Measurements from ENCODE around the gene BCL11A. TPM values are rescaled to one million over a fixed set of nuclear protein-coding genes. Genes with fewer than 3 reads are reported as not detected.
A peak's percentile ranks its signal among the peaks of the same experiment; 100 is the strongest.

Gene BCL11A
- total RNA-seq, 1 donor from 2014 or later, result 29.8 TPM

DNA sequence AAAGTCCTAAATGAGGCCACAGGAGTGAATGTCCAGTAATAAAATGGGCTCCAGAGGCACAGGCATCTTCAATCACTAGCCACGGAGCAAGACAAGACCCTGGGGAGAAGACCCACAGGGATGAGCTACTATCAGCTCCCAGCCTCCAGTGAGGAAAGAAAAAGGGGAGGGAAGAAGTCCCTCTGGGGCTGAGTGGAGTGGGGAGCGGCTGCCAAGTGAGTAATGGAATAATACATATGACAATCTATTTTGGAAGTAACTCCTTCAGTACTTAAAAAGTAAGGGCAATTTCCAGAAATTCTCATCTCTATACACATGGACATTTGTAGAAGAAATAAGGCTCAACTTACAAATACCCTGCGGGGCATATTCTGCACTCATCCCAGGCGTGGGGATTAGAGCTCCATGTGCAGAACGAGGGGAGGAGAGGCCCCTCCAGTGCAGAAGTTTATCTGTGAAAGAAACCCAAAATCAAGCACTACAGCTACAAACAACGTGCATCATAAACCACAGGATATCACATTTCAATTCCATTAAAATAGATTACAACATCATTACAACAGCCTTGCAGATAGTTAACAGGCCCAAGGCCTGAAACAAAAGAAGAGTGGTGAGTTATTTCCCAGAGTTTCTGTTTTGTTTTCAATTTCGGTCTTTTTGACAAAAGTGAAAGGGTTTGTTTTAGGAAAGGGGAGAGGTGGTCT is 84.9 kb downstream of the BCL11A start:
- Histone ChIP-seq H3K4me3 (ENCODE audit: insufficient read depth, low read depth, low read length) (no peak overlapping the region), H3K27ac (ENCODE audit: low read depth, low read length) (no peak overlapping the region), H3K79me2 (ENCODE audit: insufficient read depth, low read length) (no peaks in the 10 kb centered on the region), H3K4me2 (ENCODE audit: low read length) (peak overlapping the region; percentile 30), H3K27me3 (ENCODE audit: insufficient read depth, low read length) (no peaks in the 10 kb centered on the region), H3K9me3 (ENCODE audit: insufficient read depth, low read depth, low read length) (no peaks in the 10 kb centered on the region), H3K4me1 (ENCODE audit: insufficient read depth, low read length) (no peaks in the 10 kb centered on the region), H4K20me1 (ENCODE audit: insufficient read depth, low read length) (peaks cover 4% of the 10 kb centered on the region), H2AFZ (ENCODE audit: low read depth, low read length) (no peak overlapping the region), H3K9ac (ENCODE audit: low read length) (no peak overlapping the region), H3K36me3 (ENCODE audit: insufficient read depth, low read length) (no peaks in the 10 kb centered on the region)
- TF ChIP-seq EZH2 (IDR thresholded peaks at IDR 0.05; ENCODE audit: insufficient read depth, low read length), result no peak
- no peak overlapping the region for H3K4me3 Mint-ChIP-seq (ENCODE audit: unreplicated experiment)
- no peaks in the 10 kb centered on the region for H3K9me3 Mint-ChIP-seq (ENCODE audit: unreplicated experiment)
- H3K27me3 Mint-ChIP-seq (ENCODE audit: low read depth, unreplicated experiment), result no peaks in the 10 kb centered on the region
- H3K36me3 Mint-ChIP-seq (ENCODE audit: low read depth, unreplicated experiment), result peaks cover 4% of the 10 kb centered on the region
- H3K4me1 Mint-ChIP-seq (ENCODE audit: low read depth, unreplicated experiment), result no peaks in the 10 kb centered on the region
- no peak overlapping the region for H3K27ac Mint-ChIP-seq (ENCODE audit: unreplicated experiment)
- FAIRE-seq, result no peak
- peak; percentile 26 for DNase-seq (ENCODE audit: low read depth)

DNA sequence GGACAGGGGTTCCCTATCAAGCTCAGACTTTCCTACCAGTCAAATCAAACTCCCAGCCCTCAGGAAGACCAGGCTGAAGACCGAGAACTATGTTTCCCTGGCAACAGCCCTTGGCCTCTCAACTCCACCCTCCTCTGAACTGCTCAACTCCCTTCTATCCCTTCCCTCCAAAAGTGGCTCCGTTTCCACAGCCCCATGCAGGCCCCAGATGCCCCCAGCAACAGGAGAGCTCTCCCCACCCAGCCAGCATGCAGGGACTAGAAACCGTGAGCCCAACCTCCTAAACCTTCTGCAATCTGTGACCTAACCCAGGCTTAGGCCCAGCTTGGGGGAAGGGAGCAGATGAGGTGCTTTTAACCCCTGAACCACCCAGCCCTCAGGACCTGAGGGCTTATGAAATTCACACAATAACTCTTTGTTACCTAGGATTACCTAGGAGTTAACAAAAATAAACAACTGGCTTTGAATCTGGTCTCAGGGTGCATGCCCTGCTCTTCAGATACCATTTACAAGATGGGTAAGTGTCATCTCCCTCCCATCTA is 87.2 kb downstream of the BCL11A start:
- H3K79me2 ChIP-seq (ENCODE audit: insufficient read depth, low read length), result no peaks in the 10 kb centered on the region
- Mint-ChIP-seq H3K4me3 (ENCODE audit: unreplicated experiment) (no peak overlapping the region), H3K9me3 (ENCODE audit: unreplicated experiment) (peaks cover 2% of the 10 kb centered on the region), H3K36me3 (ENCODE audit: low read depth, unreplicated experiment) (peaks cover 11% of the 10 kb centered on the region), H3K4me1 (ENCODE audit: low read depth, unreplicated experiment) (peaks cover 9% of the 10 kb centered on the region), H3K27me3 (ENCODE audit: low read depth, unreplicated experiment) (no peaks in the 10 kb centered on the region), H3K27ac (ENCODE audit: unreplicated experiment) (no peak overlapping the region)
- H3K9ac ChIP-seq (ENCODE audit: low read length), result no peak overlapping the region
- no peaks in the 10 kb centered on the region for H3K9me3 ChIP-seq (ENCODE audit: insufficient read depth, low read depth, low read length)
- H3K27ac ChIP-seq (ENCODE audit: low read depth, low read length), result no peak overlapping the region
- H3K4me1 ChIP-seq (ENCODE audit: insufficient read depth, low read length), result peaks cover 3% of the 10 kb centered on the region
- FAIRE-seq (no peak), DNase-seq (ENCODE audit: low read depth) (no peak)
- no peaks in the 10 kb centered on the region for H3K36me3 ChIP-seq (ENCODE audit: insufficient read depth, low read length)
- peaks cover 4% of the 10 kb centered on the region for H4K20me1 ChIP-seq (ENCODE audit: insufficient read depth, low read length)
- TF ChIP-seq, protein P1, sequence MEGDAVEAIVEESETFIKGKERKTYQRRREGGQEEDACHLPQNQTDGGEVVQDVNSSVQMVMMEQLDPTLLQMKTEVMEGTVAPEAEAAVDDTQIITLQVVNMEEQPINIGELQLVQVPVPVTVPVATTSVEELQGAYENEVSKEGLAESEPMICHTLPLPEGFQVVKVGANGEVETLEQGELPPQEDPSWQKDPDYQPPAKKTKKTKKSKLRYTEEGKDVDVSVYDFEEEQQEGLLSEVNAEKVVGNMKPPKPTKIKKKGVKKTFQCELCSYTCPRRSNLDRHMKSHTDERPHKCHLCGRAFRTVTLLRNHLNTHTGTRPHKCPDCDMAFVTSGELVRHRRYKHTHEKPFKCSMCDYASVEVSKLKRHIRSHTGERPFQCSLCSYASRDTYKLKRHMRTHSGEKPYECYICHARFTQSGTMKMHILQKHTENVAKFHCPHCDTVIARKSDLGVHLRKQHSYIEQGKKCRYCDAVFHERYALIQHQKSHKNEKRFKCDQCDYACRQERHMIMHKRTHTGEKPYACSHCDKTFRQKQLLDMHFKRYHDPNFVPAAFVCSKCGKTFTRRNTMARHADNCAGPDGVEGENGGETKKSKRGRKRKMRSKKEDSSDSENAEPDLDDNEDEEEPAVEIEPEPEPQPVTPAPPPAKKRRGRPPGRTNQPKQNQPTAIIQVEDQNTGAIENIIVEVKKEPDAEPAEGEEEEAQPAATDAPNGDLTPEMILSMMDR (IDR thresholded peaks at IDR 0.05; ENCODE audit: insufficient read depth, low read depth, low read length), result no peak
- TF ChIP-seq EZH2 (IDR thresholded peaks at IDR 0.05; ENCODE audit: insufficient read depth, low read length), result no peak
- no peak overlapping the region for H2AFZ ChIP-seq (ENCODE audit: low read depth, low read length)
- no peak overlapping the region for H3K4me3 ChIP-seq (ENCODE audit: insufficient read depth, low read depth, low read length)
- H3K27me3 ChIP-seq (ENCODE audit: insufficient read depth, low read length), result no peaks in the 10 kb centered on the region
- H3K4me2 ChIP-seq (ENCODE audit: low read length), result no peak overlapping the region

DNA sequence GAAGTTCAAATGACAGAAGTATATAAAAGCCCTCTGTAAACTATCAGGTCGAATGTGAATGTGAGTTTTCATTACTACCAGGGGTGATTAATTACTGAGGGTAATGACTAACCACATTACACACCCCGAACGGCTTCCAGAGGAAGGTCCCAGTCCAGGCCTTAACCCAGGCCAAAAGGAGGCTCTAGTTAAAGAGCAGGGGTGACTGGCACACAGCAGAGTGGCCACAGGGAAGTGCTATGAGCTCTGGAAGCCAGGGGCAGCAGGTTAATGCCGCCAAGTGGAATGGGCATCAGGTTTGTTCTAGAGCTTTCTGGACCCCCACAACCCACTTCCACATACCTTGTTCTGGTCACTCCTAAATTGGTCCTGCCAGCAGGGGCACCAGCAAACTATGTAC is 87.7 kb downstream of the BCL11A start:
- no peaks in the 10 kb centered on the region for H3K36me3 ChIP-seq (ENCODE audit: insufficient read depth, low read length)
- H3K27ac Mint-ChIP-seq (ENCODE audit: unreplicated experiment), result no peak overlapping the region
- FAIRE-seq, result no peak

More for the DNA sequence above, 87.7 kb downstream of the BCL11A start:
- no peak for TF ChIP-seq EZH2 (IDR thresholded peaks at IDR 0.05; ENCODE audit: insufficient read depth, low read length)
- TF ChIP-seq, protein P1 (IDR thresholded peaks at IDR 0.05; ENCODE audit: insufficient read depth, low read depth, low read length), result no peak
- H3K4me1 Mint-ChIP-seq (ENCODE audit: low read depth, unreplicated experiment), result peaks cover 9% of the 10 kb centered on the region
- Histone ChIP-seq H3K79me2 (ENCODE audit: insufficient read depth, low read length) (no peaks in the 10 kb centered on the region), H3K4me2 (ENCODE audit: low read length) (no peak overlapping the region), H3K9me3 (ENCODE audit: insufficient read depth, low read depth, low read length) (no peaks in the 10 kb centered on the region), H2AFZ (ENCODE audit: low read depth, low read length) (no peak overlapping the region), H4K20me1 (ENCODE audit: insufficient read depth, low read length) (peaks cover 4% of the 10 kb centered on the region), H3K9ac (ENCODE audit: low read length) (no peak overlapping the region), H3K4me1 (ENCODE audit: insufficient read depth, low read length) (peaks cover 3% of the 10 kb centered on the region), H3K4me3 (ENCODE audit: insufficient read depth, low read depth, low read length) (no peak overlapping the region), H3K27me3 (ENCODE audit: insufficient read depth, low read length) (no peaks in the 10 kb centered on the region), H3K27ac (ENCODE audit: low read depth, low read length) (no peak overlapping the region)
- peaks cover 11% of the 10 kb centered on the region for H3K36me3 Mint-ChIP-seq (ENCODE audit: low read depth, unreplicated experiment)
- H3K27me3 Mint-ChIP-seq (ENCODE audit: low read depth, unreplicated experiment), result no peaks in the 10 kb centered on the region
- H3K9me3 Mint-ChIP-seq (ENCODE audit: unreplicated experiment), result peaks cover 2% of the 10 kb centered on the region
- peak; percentile 18 for DNase-seq (ENCODE audit: low read depth)
- no peak overlapping the region for H3K4me3 Mint-ChIP-seq (ENCODE audit: unreplicated experiment)
